ENCODE data around the gene DUSP3.

- TF ChIP-seq CTCF (IDR thresholded peaks at IDR 0.05; ENCODE audit: insufficient read depth, low read length) (no peak), POLR2AphosphoS5 (IDR thresholded peaks at IDR 0.05; ENCODE audit: low read depth) (no peak), SPI1 (IDR thresholded peaks at IDR 0.05; ENCODE audit: borderline replicate concordance, low read depth) (no peak), GABPA (IDR thresholded peaks at IDR 0.05; ENCODE audit: low read depth) (no peak)
These were observed 25.0 kb upstream of the DUSP3 start for GRCh38 chr17:43803758-43804157.

All from HL-60 (cell line).